DND-41 (cell line): ENCODE measurements around the gene EFL1.
"Not testable (repeated sequence)": the region's sequence is repeated elsewhere in the genome, so short reads cannot be mapped to it uniquely, and the experiment has no call there.

ENCODE experiments used
- ATAC-seq: fragments of 200-7000 bp; cut with Tn5 transposase; 3 replicates; pipeline ENCODE4 v1.9.1; 2021; ENCODE audit warnings: low read depth; ENCODE audit not compliant: insufficient read depth
- DNase-seq: peaks from one replicate; pipeline ENCODE4 v3.0.0-alpha.2; 2020
- H2AFZ ChIP-seq: 2 replicates; pipeline ENCODE4 v1.6.0; 2012; ENCODE audit warnings: low read depth, low read length
- H3K27ac ChIP-seq: 2 replicates; pipeline ENCODE4 v1.5.1; 2012; ENCODE audit warnings: low read length, inconsistent platforms
- H3K27me3 ChIP-seq: fragments of 200-600 bp; sonication (generic); 2 replicates; pipeline ENCODE4 v1.6.0; 2012; ENCODE audit warnings: low read length, mild to moderate bottlenecking, inconsistent platforms; ENCODE audit not compliant: insufficient read depth, poor library complexity
- H3K36me3 ChIP-seq: 2 replicates; pipeline ENCODE4 v1.5.1; 2012; ENCODE audit warnings: low read length, inconsistent platforms; ENCODE audit not compliant: insufficient read depth
- H3K4me1 ChIP-seq: 2 replicates; pipeline ENCODE4 v1.5.1; 2012; ENCODE audit warnings: mild to moderate bottlenecking, low read length; ENCODE audit not compliant: insufficient read depth
- H3K4me2 ChIP-seq: 2 replicates; pipeline ENCODE4 v1.6.0; 2012; ENCODE audit warnings: mild to moderate bottlenecking, moderate library complexity, low read length, inconsistent platforms; ENCODE audit not compliant: insufficient read depth
- H3K4me3 ChIP-seq, 2 experiments: fragments of 200-600 bp in 1 of 2; shearing (Covaris generic) in 1 of 2; 2 replicates each; pipeline ENCODE4 v1.5.1; 2012 to 2016; ENCODE audit warnings: inconsistent platforms in 2 of 2, low read length in 2 of 2, mild to moderate bottlenecking in 2 of 2, low read depth in 1 of 2, moderate library complexity in 1 of 2
- H3K79me2 ChIP-seq: 2 replicates; pipeline ENCODE4 v1.6.0; 2012; ENCODE audit warnings: low read length, inconsistent platforms; ENCODE audit not compliant: insufficient read depth
- H3K9ac ChIP-seq: 2 replicates; pipeline ENCODE4 v1.6.0; 2012; ENCODE audit warnings: low read depth, mild to moderate bottlenecking, inconsistent platforms, low read length, moderate library complexity
- H3K9me3 ChIP-seq: 2 replicates; pipeline ENCODE4 v1.5.1; 2012; ENCODE audit warnings: low read length, moderate library complexity, mild to moderate bottlenecking, inconsistent platforms; ENCODE audit not compliant: insufficient read depth, severe bottlenecking
- H4K20me1 ChIP-seq: 2 replicates; pipeline ENCODE4 v1.6.0; 2012; ENCODE audit warnings: low read length; ENCODE audit not compliant: insufficient read depth
- EZH2 ChIP-seq: IDR thresholded peaks from 3 replicates; pipeline ENCODE4 v1.6.1; 2012; ENCODE audit warnings: borderline replicate concordance, low read depth, mild to moderate bottlenecking, moderate library complexity, low read length, inconsistent platforms; ENCODE audit not compliant: severe bottlenecking
- TF ChIP-seq, protein P1 (sequence below): IDR thresholded peaks from 2 replicates; pipeline ENCODE4 v1.5.1; 2012; ENCODE audit warnings: borderline replicate concordance, low read length, moderate library complexity, mild to moderate bottlenecking; ENCODE audit not compliant: poor library complexity, severe bottlenecking; ENCODE audit errors: extremely low read depth

The EFL1 gene

DNA sequence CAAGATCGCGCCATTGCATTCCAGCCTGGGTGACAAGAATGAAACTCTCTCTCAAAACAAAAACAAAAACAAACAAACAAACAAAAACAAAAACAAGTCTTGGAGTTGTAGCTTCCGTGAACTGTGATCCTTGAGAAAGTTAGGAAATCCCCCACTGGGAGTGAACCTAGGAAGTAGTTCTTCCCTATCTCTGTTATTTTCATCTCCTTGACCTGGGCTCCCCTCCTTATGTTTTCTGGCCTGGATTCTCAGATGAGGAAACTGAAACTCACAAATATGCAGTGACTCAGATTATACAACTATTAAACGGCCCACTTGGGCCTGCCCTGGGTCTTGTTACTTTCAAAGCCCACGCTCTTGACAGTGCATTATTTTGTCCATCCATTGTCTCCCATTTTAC lies 29.7 kb upstream of the EFL1 start:
- ATAC-seq, result no peak
- Histone ChIP-seq H3K27ac (no peak overlapping the region), H3K9me3 (no peaks in the 10 kb centered on the region), H4K20me1 (no peaks in the 10 kb centered on the region), H3K9ac (no peak overlapping the region), H3K79me2 (no peaks in the 10 kb centered on the region), H2AFZ (no peak overlapping the region), H3K27me3 (no peaks in the 10 kb centered on the region), H3K4me1 (no peaks in the 10 kb centered on the region), H3K4me2 (no peak overlapping the region), H3K36me3 (no peaks in the 10 kb centered on the region), H3K4me3 (no peak overlapping the region)
- no peak for DNase-seq
- TF ChIP-seq, protein P1, sequence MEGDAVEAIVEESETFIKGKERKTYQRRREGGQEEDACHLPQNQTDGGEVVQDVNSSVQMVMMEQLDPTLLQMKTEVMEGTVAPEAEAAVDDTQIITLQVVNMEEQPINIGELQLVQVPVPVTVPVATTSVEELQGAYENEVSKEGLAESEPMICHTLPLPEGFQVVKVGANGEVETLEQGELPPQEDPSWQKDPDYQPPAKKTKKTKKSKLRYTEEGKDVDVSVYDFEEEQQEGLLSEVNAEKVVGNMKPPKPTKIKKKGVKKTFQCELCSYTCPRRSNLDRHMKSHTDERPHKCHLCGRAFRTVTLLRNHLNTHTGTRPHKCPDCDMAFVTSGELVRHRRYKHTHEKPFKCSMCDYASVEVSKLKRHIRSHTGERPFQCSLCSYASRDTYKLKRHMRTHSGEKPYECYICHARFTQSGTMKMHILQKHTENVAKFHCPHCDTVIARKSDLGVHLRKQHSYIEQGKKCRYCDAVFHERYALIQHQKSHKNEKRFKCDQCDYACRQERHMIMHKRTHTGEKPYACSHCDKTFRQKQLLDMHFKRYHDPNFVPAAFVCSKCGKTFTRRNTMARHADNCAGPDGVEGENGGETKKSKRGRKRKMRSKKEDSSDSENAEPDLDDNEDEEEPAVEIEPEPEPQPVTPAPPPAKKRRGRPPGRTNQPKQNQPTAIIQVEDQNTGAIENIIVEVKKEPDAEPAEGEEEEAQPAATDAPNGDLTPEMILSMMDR, result no peak
- no peak for TF ChIP-seq EZH2

DNA sequence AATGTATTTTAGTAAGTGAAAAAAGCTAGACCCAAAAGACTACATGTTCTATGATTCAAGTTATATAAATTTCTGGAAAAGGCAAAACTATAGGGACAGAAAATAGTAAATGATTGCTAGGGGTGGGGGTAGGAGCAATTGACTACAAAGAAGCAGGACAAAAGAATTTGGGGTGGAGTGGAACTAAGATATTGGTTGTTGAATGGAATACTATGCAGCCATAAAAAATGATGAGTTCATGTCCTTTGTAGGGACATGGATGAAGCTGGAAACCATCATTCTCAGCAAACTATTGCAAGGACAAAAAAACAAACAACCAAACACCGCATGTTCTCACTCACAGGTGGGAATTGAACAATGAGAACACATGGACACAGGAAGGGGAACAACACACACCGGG lies 25.7 kb upstream of the EFL1 start:
- not testable (repeated sequence) for H3K27me3 ChIP-seq, H3K4me3 ChIP-seq, H3K4me2 ChIP-seq, DNase-seq, H4K20me1 ChIP-seq, H3K9ac ChIP-seq, H3K79me2 ChIP-seq, H3K27ac ChIP-seq, H3K9me3 ChIP-seq, H3K4me1 ChIP-seq, ATAC-seq, H3K36me3 ChIP-seq, H2AFZ ChIP-seq

DNA sequence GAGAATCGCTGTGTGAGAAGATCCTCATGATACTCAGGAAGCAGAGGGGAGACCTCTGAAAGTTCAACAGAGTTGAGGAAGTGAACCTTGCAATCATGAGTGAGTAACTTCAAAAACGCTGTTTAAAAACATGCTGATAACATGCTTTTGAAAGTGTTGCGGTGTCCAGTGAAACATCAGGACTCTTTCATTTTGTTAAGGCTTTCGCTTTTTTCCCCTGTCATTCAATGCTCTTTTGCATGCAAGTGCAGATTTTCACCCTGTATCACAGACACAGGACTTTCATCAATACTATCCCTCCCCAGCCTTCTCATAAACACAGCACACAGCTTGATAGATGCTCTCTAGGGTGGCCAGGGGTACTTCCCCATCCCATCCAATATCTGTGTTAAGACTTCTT lies 23.9 kb upstream of the EFL1 start:
- not testable (repeated sequence) for H3K27me3 ChIP-seq, DNase-seq, H3K4me2 ChIP-seq, ATAC-seq, H4K20me1 ChIP-seq, H3K4me3 ChIP-seq, H3K27ac ChIP-seq, H3K9ac ChIP-seq, H3K36me3 ChIP-seq, H2AFZ ChIP-seq, H3K9me3 ChIP-seq, H3K79me2 ChIP-seq, H3K4me1 ChIP-seq

DNA sequence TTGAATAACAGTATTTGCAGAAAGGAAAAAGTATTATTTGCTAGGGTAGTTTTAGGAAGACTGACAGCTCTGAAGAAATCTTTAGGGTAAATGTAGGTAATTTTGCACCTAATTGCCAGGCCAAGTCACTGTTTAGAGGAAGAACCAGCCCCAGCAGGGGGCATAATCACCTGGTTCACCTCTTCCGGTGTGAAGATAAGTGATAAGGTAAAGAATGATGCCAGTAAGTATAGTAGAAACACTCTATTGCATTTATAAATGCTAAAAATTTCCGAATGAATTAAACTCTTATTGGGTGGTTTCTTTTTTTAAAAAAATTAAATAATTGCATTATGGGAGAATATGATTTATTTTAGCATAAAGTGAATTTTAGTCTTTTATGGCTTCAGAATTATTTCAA lies 21.8 kb upstream of the EFL1 start:
- H3K9ac ChIP-seq, H2AFZ ChIP-seq, H3K36me3 ChIP-seq, H3K79me2 ChIP-seq, H4K20me1 ChIP-seq, H3K27me3 ChIP-seq, H3K27ac ChIP-seq, H3K4me1 ChIP-seq, H3K4me3 ChIP-seq, DNase-seq, H3K9me3 ChIP-seq, H3K4me2 ChIP-seq, ATAC-seq: not testable (repeated sequence)

DNA sequence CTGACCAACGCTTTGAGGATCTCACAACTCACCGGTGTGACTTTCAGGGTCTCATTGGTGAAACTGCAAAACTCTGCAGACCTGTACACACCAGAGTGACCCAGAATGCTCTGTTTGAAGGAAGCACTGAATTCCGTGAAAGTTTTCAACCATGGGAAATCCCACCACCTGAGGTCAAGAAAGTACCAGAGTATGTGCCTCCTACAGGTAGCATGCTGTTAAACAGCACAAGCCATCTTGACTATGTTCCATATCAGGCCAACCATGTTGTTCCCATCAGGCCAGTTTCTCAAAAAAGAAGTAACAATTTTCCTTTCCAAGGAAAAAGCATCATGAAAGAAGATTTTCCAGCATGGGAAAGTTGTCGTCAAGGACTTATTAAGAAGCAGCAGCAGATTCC lies 19.9 kb upstream of the EFL1 start:
- not testable (repeated sequence) for H2AFZ ChIP-seq, H3K27me3 ChIP-seq, ATAC-seq, H3K9me3 ChIP-seq, H3K79me2 ChIP-seq, H3K36me3 ChIP-seq, H3K27ac ChIP-seq, DNase-seq, H3K4me3 ChIP-seq, H3K4me1 ChIP-seq, H3K9ac ChIP-seq, H4K20me1 ChIP-seq, H3K4me2 ChIP-seq

DNA sequence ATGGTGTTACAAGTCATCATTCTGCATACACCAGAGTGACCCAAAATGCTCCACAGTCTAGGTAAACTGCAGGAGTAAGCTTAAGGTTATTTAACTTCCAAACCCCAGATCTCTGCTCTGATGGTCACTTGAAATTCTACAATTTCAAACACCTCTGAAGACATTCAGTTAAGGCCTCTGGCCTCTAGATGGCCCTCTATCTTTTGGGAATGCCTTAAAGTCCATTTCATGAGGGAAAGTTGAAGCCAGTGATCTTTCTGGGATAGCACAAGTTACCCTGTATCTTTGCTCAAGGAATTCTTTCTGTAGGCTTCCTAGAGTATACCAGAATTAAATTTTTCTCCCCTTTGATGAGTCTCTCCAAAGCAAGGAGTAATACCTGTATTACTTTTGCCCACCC lies 18.7 kb upstream of the EFL1 start:
- H3K4me1 ChIP-seq, DNase-seq, H3K9me3 ChIP-seq, H2AFZ ChIP-seq, H3K9ac ChIP-seq, H3K4me3 ChIP-seq, H3K36me3 ChIP-seq, H4K20me1 ChIP-seq, ATAC-seq, H3K27me3 ChIP-seq, H3K79me2 ChIP-seq, H3K4me2 ChIP-seq, H3K27ac ChIP-seq: not testable (repeated sequence)
